ENCODE measurements around the gene NDUFS2.
"Not testable (repeated sequence)": the region's sequence is repeated elsewhere in the genome, so short reads cannot be mapped to it uniquely, and the experiment has no call there.

The NDUFS2 gene

GRCh38 chr1:161222175-161223019, 20.2 kb downstream of the NDUFS2 start:
- Histone ChIP-seq H3K9me3 (ENCODE audit: low read length) (no peaks in the 10 kb centered on the region), H3K4me2 (ENCODE audit: low read length) (no peak overlapping the region), H3F3A (ENCODE audit: insufficient read depth, low read length) (no peaks in the 10 kb centered on the region), H3K9ac (ENCODE audit: low read length) (no peak overlapping the region), H3K4me3 (ENCODE audit: low read depth, low read length, poor library complexity, severe bottlenecking) (no peak overlapping the region), H3K36me3 (ENCODE audit: insufficient read depth, low read length) (no peaks in the 10 kb centered on the region), H3K27me3 (ENCODE audit: insufficient read depth, low read length) (no peaks in the 10 kb centered on the region), H3K79me2 (ENCODE audit: insufficient read depth, low read length) (no peaks in the 10 kb centered on the region), H3K9me2 (ENCODE audit: low read depth, low read length) (no peaks in the 10 kb centered on the region), H3K27ac (ENCODE audit: low read depth, low read length, poor library complexity, severe bottlenecking) (no peak overlapping the region), H3K4me1 (ENCODE audit: insufficient read depth, low read length, severe bottlenecking) (peaks cover 33% of the 10 kb centered on the region), H4K20me1 (ENCODE audit: insufficient read depth, low read length) (no peaks in the 10 kb centered on the region), H2AFZ (ENCODE audit: low read length) (no peak overlapping the region)
- TF ChIP-seq, protein P1, sequence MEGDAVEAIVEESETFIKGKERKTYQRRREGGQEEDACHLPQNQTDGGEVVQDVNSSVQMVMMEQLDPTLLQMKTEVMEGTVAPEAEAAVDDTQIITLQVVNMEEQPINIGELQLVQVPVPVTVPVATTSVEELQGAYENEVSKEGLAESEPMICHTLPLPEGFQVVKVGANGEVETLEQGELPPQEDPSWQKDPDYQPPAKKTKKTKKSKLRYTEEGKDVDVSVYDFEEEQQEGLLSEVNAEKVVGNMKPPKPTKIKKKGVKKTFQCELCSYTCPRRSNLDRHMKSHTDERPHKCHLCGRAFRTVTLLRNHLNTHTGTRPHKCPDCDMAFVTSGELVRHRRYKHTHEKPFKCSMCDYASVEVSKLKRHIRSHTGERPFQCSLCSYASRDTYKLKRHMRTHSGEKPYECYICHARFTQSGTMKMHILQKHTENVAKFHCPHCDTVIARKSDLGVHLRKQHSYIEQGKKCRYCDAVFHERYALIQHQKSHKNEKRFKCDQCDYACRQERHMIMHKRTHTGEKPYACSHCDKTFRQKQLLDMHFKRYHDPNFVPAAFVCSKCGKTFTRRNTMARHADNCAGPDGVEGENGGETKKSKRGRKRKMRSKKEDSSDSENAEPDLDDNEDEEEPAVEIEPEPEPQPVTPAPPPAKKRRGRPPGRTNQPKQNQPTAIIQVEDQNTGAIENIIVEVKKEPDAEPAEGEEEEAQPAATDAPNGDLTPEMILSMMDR (IDR thresholded peaks at IDR 0.05; ENCODE audit: low read length) = no peak
- no peak for TF ChIP-seq EZH2 (IDR thresholded peaks at IDR 0.05; ENCODE audit: borderline replicate concordance, low read length)

DNA sequence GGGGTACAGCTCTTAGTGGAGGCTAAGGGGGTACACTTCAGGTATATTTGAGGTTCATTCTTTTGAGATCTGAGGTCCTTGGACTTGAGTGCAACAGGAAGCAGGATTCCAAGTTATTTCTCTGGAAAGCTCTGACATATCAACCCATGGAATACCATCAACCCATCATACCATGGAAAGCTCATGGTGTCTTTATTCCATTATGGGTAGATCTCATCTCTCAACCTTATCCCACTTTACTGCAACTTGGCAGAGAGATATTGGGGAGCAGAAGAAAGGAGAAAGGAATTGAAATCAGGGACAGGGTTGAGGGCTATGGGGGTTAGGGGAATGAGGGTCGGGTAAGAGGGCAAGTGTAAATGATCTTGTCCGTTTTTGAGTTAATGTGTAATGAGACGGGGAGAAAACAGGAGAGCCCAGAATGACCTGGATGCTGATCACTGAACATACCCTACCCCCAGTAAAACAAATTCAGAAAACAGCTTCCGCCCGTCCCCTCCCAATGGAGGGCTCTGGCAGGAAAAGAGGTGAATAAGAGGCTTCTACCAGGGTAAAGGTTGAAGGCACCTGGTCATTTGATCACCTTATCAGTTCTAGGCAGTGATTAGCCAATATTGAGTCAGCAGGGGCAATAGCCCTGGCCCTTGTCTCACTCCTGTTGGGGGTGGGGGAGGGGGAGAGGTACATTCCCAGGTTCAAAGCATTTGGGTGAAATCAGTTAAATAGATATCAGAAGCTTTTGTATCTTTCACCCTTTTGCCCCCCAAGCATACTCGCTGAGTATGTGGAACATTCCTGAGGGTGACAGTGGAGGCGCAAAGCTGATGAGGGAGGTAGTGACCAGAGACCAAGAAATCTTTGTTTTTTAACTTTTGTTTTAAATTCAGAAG, 21.9 kb downstream of the NDUFS2 start:
- H3K4me2 ChIP-seq (ENCODE audit: low read length) = no peak overlapping the region
- no peaks in the 10 kb centered on the region for H3K9me3 ChIP-seq (ENCODE audit: low read length)
- TF ChIP-seq EZH2 (IDR thresholded peaks at IDR 0.05; ENCODE audit: borderline replicate concordance, low read length) = no peak
- TF ChIP-seq, protein P1 (IDR thresholded peaks at IDR 0.05; ENCODE audit: low read length) = no peak
- no peaks in the 10 kb centered on the region for H4K20me1 ChIP-seq (ENCODE audit: insufficient read depth, low read length)
- no peak overlapping the region for H3K27ac ChIP-seq (ENCODE audit: low read depth, low read length, poor library complexity, severe bottlenecking)
- H3K4me3 ChIP-seq (ENCODE audit: low read depth, low read length, poor library complexity, severe bottlenecking) = no peak overlapping the region
- H3F3A ChIP-seq (ENCODE audit: insufficient read depth, low read length) = no peaks in the 10 kb centered on the region
- no peak overlapping the region for H3K9ac ChIP-seq (ENCODE audit: low read length)
- H3K4me1 ChIP-seq (ENCODE audit: insufficient read depth, low read length, severe bottlenecking) = peaks cover 24% of the 10 kb centered on the region
- H3K9me2 ChIP-seq (ENCODE audit: low read depth, low read length) = no peaks in the 10 kb centered on the region
- H3K36me3 ChIP-seq (ENCODE audit: insufficient read depth, low read length) = peaks cover 13% of the 10 kb centered on the region; the same call in 1 of the 2 replicates
- H2AFZ ChIP-seq (ENCODE audit: low read length) = no peak overlapping the region
- no peaks in the 10 kb centered on the region for H3K79me2 ChIP-seq (ENCODE audit: insufficient read depth, low read length)
- no peaks in the 10 kb centered on the region for H3K27me3 ChIP-seq (ENCODE audit: insufficient read depth, low read length)

DNA sequence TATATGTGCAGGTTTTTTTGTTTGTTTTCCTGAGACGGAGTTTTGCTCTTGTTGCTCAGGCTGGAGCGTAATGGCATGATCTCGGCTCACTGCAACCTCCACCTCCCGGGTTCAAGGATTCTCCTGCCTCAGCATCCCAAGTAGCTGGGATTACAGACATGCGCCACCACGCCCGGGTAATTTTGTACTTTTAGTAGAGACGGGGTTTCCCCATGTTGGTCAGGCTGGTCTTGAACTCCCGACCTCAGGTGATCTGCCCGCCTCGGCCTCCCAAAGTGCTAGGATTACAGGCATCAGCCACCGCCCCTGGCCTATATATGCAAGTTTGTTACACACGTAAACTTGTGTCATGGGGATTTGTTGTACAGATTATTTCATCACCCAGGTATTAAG, 22.5 kb downstream of the NDUFS2 start:
- not testable (repeated sequence) for H4K20me1 ChIP-seq (ENCODE audit: insufficient read depth, low read length); H3K9me3 ChIP-seq (ENCODE audit: low read length); H2AFZ ChIP-seq (ENCODE audit: low read length); H3K27ac ChIP-seq (ENCODE audit: low read depth, low read length, poor library complexity, severe bottlenecking); H3K27me3 ChIP-seq (ENCODE audit: insufficient read depth, low read length); H3K9me2 ChIP-seq (ENCODE audit: low read depth, low read length); H3F3A ChIP-seq (ENCODE audit: insufficient read depth, low read length); H3K9ac ChIP-seq (ENCODE audit: low read length); H3K4me2 ChIP-seq (ENCODE audit: low read length); H3K4me3 ChIP-seq (ENCODE audit: low read depth, low read length, poor library complexity, severe bottlenecking); H3K79me2 ChIP-seq (ENCODE audit: insufficient read depth, low read length)
- Histone ChIP-seq H3K36me3 (ENCODE audit: insufficient read depth, low read length) (peaks cover 20% of the 10 kb centered on the region), H3K4me1 (ENCODE audit: insufficient read depth, low read length, severe bottlenecking) (peaks cover 24% of the 10 kb centered on the region)
